Spleen (tissue), 7 donors: ENCODE measurements around the gene PCDHGB5.

ENCODE experiments used
- CTCF ChIP-seq, 11 experiments: fragments of 200-600 bp in 7 of 11; fragments of 450-650 bp in 4 of 11; sonication (generic) in 4 of 11; IDR thresholded peaks in 8 of 11; conservative IDR thresholded peaks in 3 of 11; 1 replicate in 7 of 11; 2 replicates in 4 of 11; pipeline versions ENCODE4 v1.4.0 to v1.8.0; 2016 to 2021; ENCODE audit warnings: antibody characterized with exemption in 11 of 11, inconsistent platforms in 4 of 11, mild to moderate bottlenecking in 1 of 11
- POLR2AphosphoS5 ChIP-seq, 3 donors: sonication (generic); formaldehyde crosslinking; IDR thresholded peaks; one replicate each; pipeline ENCODE4 v1.5.1; 2017; ENCODE audit warnings: antibody characterized with exemption in 3 of 3
- donor health status: DM: no; HTN: no; CAD: no; lungs with moderate emphysema.
- donor health status: DM: no; HTN: no; CAD: no.
- donor health status: DM: no; HTN: no; CAD: no.

- no peak for TF ChIP-seq POLR2AphosphoS5 (IDR thresholded peaks at IDR 0.05)
- TF ChIP-seq CTCF (IDR thresholded peaks at IDR 0.05 in 8 of 11, conservative IDR thresholded peaks at IDR 0.05 in 3 of 11) = no peak
These were observed 2.0 kb downstream of the PCDHGB5 start for GRCh38 chr5:141399555-141400258.
